Measurements from ENCODE around the gene RAB11FIP2.

- TF ChIP-seq CTCF (IDR thresholded peaks at IDR 0.05) (no peak), ATF3 (CRISPR knock-in tag; conservative IDR thresholded peaks at IDR 0.05) (no peak), ZNF317 (CRISPR knock-in tag; IDR thresholded peaks at IDR 0.05; ENCODE audit: borderline replicate concordance, low read depth) (no peak), IRF1 (CRISPR knock-in tag; IDR thresholded peaks at IDR 0.05) (no peak), ESRRA (CRISPR knock-in tag; IDR thresholded peaks at IDR 0.05; ENCODE audit: borderline replicate concordance) (no peak), PRDM15 (CRISPR knock-in tag; IDR thresholded peaks at IDR 0.05) (no peak), E2F4 (CRISPR knock-in tag; IDR thresholded peaks at IDR 0.05; ENCODE audit: borderline replicate concordance, low read depth) (no peak), NR1H2 (CRISPR knock-in tag; IDR thresholded peaks at IDR 0.05) (no peak), SP1 (CRISPR knock-in tag; conservative IDR thresholded peaks at IDR 0.05) (no peak), MAX (CRISPR knock-in tag; IDR thresholded peaks at IDR 0.05) (no peak), USF1 (CRISPR knock-in tag; IDR thresholded peaks at IDR 0.05) (no peak), AFF4 (CRISPR knock-in tag; IDR thresholded peaks at IDR 0.05; ENCODE audit: borderline replicate concordance) (no peak)
These were observed 7.6 kb upstream of the RAB11FIP2 start for GRCh38 chr10:118054383-118054782.

All from WTC11 (cell line).